H1 (cell line): ENCODE data around the gene ARHGEF16. TPM values are rescaled to one million over a fixed set of nuclear protein-coding genes. Genes with fewer than 3 reads are reported as not detected.

Experiments
- CTCF ChIA-PET: fragments of 300-600 bp; sonication (Branson Sonifier 250); formaldehyde crosslinking; loops from one replicate; lab custom pipeline; 2021; ENCODE audit not compliant: partially characterized antibody; lab: Charles Lee
- POLR2A ChIA-PET: fragments of 300-600 bp; sonication (Branson Sonifier 250); formaldehyde crosslinking; loops from one replicate; lab custom pipeline; 2021; ENCODE audit warnings: inconsistent platforms; ENCODE audit not compliant: partially characterized antibody; lab: Charles Lee
- DNase-seq, 2 experiments: peaks; one replicate each; pipeline versions ENCODE4 v3.0.0 to v3.0.0-alpha.2; 2010 to 2022; ENCODE audit warnings: low spot score in 2 of 2, low read depth in 1 of 2, mixed read lengths in 1 of 2
- FAIRE-seq: peaks from 2 replicates; lab custom pipeline; 2011; peaks lifted over from hg19 to GRCh38; lab: Jason Lieb, UNC
- H2AFZ ChIP-seq: 2 replicates; pipeline ENCODE4 v1.8.1; 2012; ENCODE audit warnings: low read length, inconsistent platforms
- H2AK5ac ChIP-seq: 2 replicates; pipeline ENCODE4 v1.6.1; 2013; ENCODE audit warnings: low read depth, low read length
- H2BK120ac ChIP-seq: replicated peaks from 2 replicates; pipeline ENCODE3; 2013; ENCODE audit warnings: low read depth, low read length, inconsistent platforms
- H2BK12ac ChIP-seq: 2 replicates; pipeline ENCODE4 v1.6.1; 2013; ENCODE audit warnings: low read depth, low read length
- H2BK15ac ChIP-seq: 2 replicates; pipeline ENCODE4 v1.6.1; 2013; ENCODE audit warnings: low read length
- H2BK20ac ChIP-seq: 2 replicates; pipeline ENCODE4 v1.6.1; 2013; ENCODE audit warnings: low read length
- H2BK5ac ChIP-seq: 2 replicates; pipeline ENCODE4 v1.6.1; 2013; ENCODE audit warnings: low read depth, low read length
- H3K14ac ChIP-seq: 2 replicates; pipeline ENCODE4 v1.6.1; 2013; ENCODE audit warnings: inconsistent platforms; ENCODE audit not compliant: insufficient read length
- H3K18ac ChIP-seq: 2 replicates; pipeline ENCODE4 v1.6.1; 2013; ENCODE audit warnings: low read length; ENCODE audit errors: extremely low read depth
- H3K23ac ChIP-seq: 2 replicates; pipeline ENCODE4 v1.6.1; 2013; ENCODE audit warnings: inconsistent platforms; ENCODE audit not compliant: insufficient read length
- H3K23me2 ChIP-seq: 2 replicates; pipeline ENCODE4 v1.6.1; 2013; ENCODE audit warnings: low read depth, low read length
- H3K27ac ChIP-seq: 2 replicates; pipeline ENCODE4 v1.6.1; 2011; ENCODE audit warnings: low read depth, low read length, inconsistent platforms
- H3K27me3 ChIP-seq, 4 experiments: replicated peaks in 1 of 4; 1 replicate in 1 of 4; 2 replicates in 3 of 4; pipeline versions ENCODE4 v1.6.1 to v1.8.1; 2011 to 2013; ENCODE audit warnings: low read length in 3 of 4, mild to moderate bottlenecking in 3 of 4, inconsistent platforms in 2 of 4, mixed read lengths in 2 of 4, moderate library complexity in 1 of 4; ENCODE audit not compliant: control insufficient read depth in 3 of 4, insufficient read depth in 3 of 4; ENCODE audit errors: extremely low read depth in 1 of 4
- H3K36me3 ChIP-seq, 4 experiments: 2 replicates each; pipeline versions ENCODE4 v1.6.1 to v1.8.1; 2011 to 2013; ENCODE audit warnings: mild to moderate bottlenecking in 4 of 4, low read length in 3 of 4, moderate library complexity in 2 of 4, control low read depth in 1 of 4, inconsistent platforms in 1 of 4; ENCODE audit not compliant: insufficient read depth in 4 of 4, control insufficient read depth in 2 of 4
- H3K4ac ChIP-seq: replicated peaks from 2 replicates; pipeline ENCODE3; 2013; ENCODE audit warnings: low read length, low read depth, mixed read lengths, inconsistent platforms; ENCODE audit not compliant: insufficient read length
- H3K4me1 ChIP-seq, 4 experiments: replicated peaks in 1 of 4; 1 replicate in 1 of 4; 2 replicates in 3 of 4; pipeline versions ENCODE4 v1.6.1 to v1.8.1; 2011 to 2013; ENCODE audit warnings: low read length in 3 of 4, inconsistent platforms in 2 of 4, mixed read lengths in 1 of 4; ENCODE audit not compliant: insufficient read depth in 4 of 4, control insufficient read depth in 3 of 4
- H3K4me2 ChIP-seq, 2 experiments: 2 replicates each; pipeline versions ENCODE4 v1.6.1 to v1.8.1; 2011 to 2013; ENCODE audit warnings: low read depth in 2 of 2, low read length in 2 of 2, control low read depth in 1 of 2, inconsistent platforms in 1 of 2, mild to moderate bottlenecking in 1 of 2; ENCODE audit not compliant: insufficient read depth in 1 of 2
- H3K4me3 ChIP-seq, 4 experiments: fragments of 200-600, 300-600 bp in 1 of 4; sonication (generic), shearing (Covaris generic), sonication (Bioruptor Twin) in 1 of 4; 2 replicates each; pipeline versions ENCODE4 v1.5.1 to v1.8.1; 2011 to 2016; ENCODE audit warnings: low read length in 4 of 4, low read depth in 3 of 4, control low read depth in 2 of 4, inconsistent platforms in 2 of 4, mild to moderate bottlenecking in 2 of 4, mixed read lengths in 1 of 4, moderate library complexity in 1 of 4; ENCODE audit not compliant: insufficient read depth in 2 of 4; ENCODE audit errors: extremely low read depth in 1 of 4
- H3K56ac ChIP-seq: replicated peaks from 2 replicates; pipeline ENCODE3; 2013; ENCODE audit warnings: low read depth, mild to moderate bottlenecking, mixed read lengths, low read length, inconsistent platforms; ENCODE audit not compliant: insufficient read length
- H3K79me1 ChIP-seq: 2 replicates; pipeline ENCODE4 v1.6.1; 2013; ENCODE audit warnings: low read depth, low read length, control low read depth
- H3K79me2 ChIP-seq, 2 experiments: 2 replicates each; pipeline versions ENCODE4 v1.6.1 to v1.8.1; 2012 to 2013; ENCODE audit warnings: low read length in 2 of 2, mild to moderate bottlenecking in 2 of 2, inconsistent platforms in 1 of 2; ENCODE audit not compliant: insufficient read depth in 2 of 2, control insufficient read depth in 1 of 2
- H3K9ac ChIP-seq, 4 experiments: replicated peaks in 1 of 4; 1 replicate in 1 of 4; 2 replicates in 3 of 4; pipeline versions ENCODE4 v1.6.1 to v1.8.1; 2011 to 2013; ENCODE audit warnings: low read depth in 3 of 4, low read length in 3 of 4, control low read depth in 2 of 4, mild to moderate bottlenecking in 2 of 4, moderate library complexity in 2 of 4, inconsistent platforms in 1 of 4; ENCODE audit errors: extremely low read depth in 1 of 4
- H3K9me3 ChIP-seq, 2 experiments: 2 replicates each; pipeline versions ENCODE4 v1.6.1 to v1.8.1; 2012 to 2013; ENCODE audit warnings: mild to moderate bottlenecking in 2 of 2, moderate library complexity in 2 of 2, control low read depth in 1 of 2, inconsistent platforms in 1 of 2, low read depth in 1 of 2, low read length in 1 of 2, mixed read lengths in 1 of 2; ENCODE audit not compliant: insufficient read depth in 2 of 2
- H4K20me1 ChIP-seq, 2 experiments: replicated peaks in 1 of 2; 2 replicates each; pipeline versions ENCODE3 to v1.8.1; 2011 to 2013; ENCODE audit warnings: inconsistent platforms in 2 of 2, low read length in 2 of 2, mild to moderate bottlenecking in 1 of 2; ENCODE audit not compliant: insufficient read depth in 2 of 2, control insufficient read depth in 1 of 2
- H4K5ac ChIP-seq: 2 replicates; pipeline ENCODE4 v1.6.1; 2013; ENCODE audit warnings: low read length, low read depth, mixed read lengths, inconsistent platforms; ENCODE audit not compliant: insufficient read length
- H4K8ac ChIP-seq: 2 replicates; pipeline ENCODE4 v1.8.0; 2013; ENCODE audit warnings: mild to moderate bottlenecking, moderate library complexity, low read length, inconsistent platforms; ENCODE audit not compliant: insufficient read depth; ENCODE audit errors: extremely low read depth
- H4K91ac ChIP-seq: replicated peaks from 2 replicates; pipeline ENCODE3; 2013; ENCODE audit warnings: low read length, mixed read lengths, inconsistent platforms; ENCODE audit not compliant: insufficient read length
- ATF2 ChIP-seq: IDR thresholded peaks from 2 replicates; pipeline ENCODE4 v1.6.1; 2012; ENCODE audit warnings: low read length, inconsistent platforms
- BACH1 ChIP-seq: IDR thresholded peaks from 2 replicates; pipeline ENCODE4 v1.6.1; 2012; ENCODE audit warnings: low read length, improper control_type of control experiment
- CEBPB ChIP-seq: IDR thresholded peaks from 2 replicates; pipeline ENCODE4 v1.6.1; 2012; ENCODE audit warnings: low read depth, low read length
- FOSL1 ChIP-seq: IDR thresholded peaks from 2 replicates; pipeline ENCODE4 v1.6.1; 2011; ENCODE audit warnings: mild to moderate bottlenecking, low read depth, low read length, moderate library complexity; ENCODE audit not compliant: insufficient read depth
- HDAC6 ChIP-seq: IDR thresholded peaks from one replicate; pipeline ENCODE4 v1.7.1; 2012; ENCODE audit warnings: low read depth, mild to moderate bottlenecking, inconsistent platforms, low read length, moderate library complexity
- JUND ChIP-seq: IDR thresholded peaks from 2 replicates; pipeline ENCODE4 v1.6.1; 2011; ENCODE audit warnings: mild to moderate bottlenecking, improper control_type of control experiment, low read length
- NANOG ChIP-seq: IDR thresholded peaks from 2 replicates; pipeline ENCODE4 v1.6.1; 2011; ENCODE audit warnings: low read length, low read depth, mild to moderate bottlenecking, inconsistent platforms; ENCODE audit not compliant: insufficient read depth, poor library complexity, severe bottlenecking
- RNF2 ChIP-seq: fragments of 200-900, 300-1000 bp; sonication (generic); IDR thresholded peaks from 2 replicates; pipeline ENCODE4 v1.7.1; 2016; ENCODE audit warnings: borderline replicate concordance, low read depth, mild to moderate bottlenecking, antibody characterized with exemption, low read length; ENCODE audit not compliant: poor library complexity, severe bottlenecking; ENCODE audit errors: missing control alignments
- SP2 ChIP-seq: IDR thresholded peaks from 2 replicates; pipeline ENCODE4 v1.6.1; 2012; ENCODE audit warnings: mild to moderate bottlenecking, low read length, inconsistent platforms
- TEAD4 ChIP-seq: IDR thresholded peaks from 2 replicates; pipeline ENCODE4 v1.6.1; 2012; ENCODE audit warnings: low read depth, low read length, inconsistent platforms, mixed read lengths
- YY1 ChIP-seq: IDR thresholded peaks from 2 replicates; pipeline ENCODE4 v1.6.1; 2011; ENCODE audit warnings: low read depth, mild to moderate bottlenecking, low read length
- ZNF274 ChIP-seq: IDR thresholded peaks from 2 replicates; pipeline ENCODE4 v1.7.0; 2012; ENCODE audit warnings: low read length, borderline replicate concordance; ENCODE audit errors: extremely low read depth
- WGBS, 2 experiments: shearing (Covaris generic) in 1 of 2; methylation state at CpG; one replicate each; pipeline versions ENCODE4 v1.1.6 to v1.1.7; 2013 to 2015; ENCODE audit warnings: low lambda C conversion rate in 2 of 2, mixed read lengths in 2 of 2, inconsistent platforms in 1 of 2, low coverage in 1 of 2, missing lambda C conversion rate in 1 of 2; ENCODE audit not compliant: insufficient replicate concordance in 2 of 2, insufficient coverage in 1 of 2, insufficient read length in 1 of 2; ENCODE audit errors: extremely low coverage in 1 of 2, missing lambda C conversion rate in 1 of 2; 5-methylcytosine and 5-hydroxymethylcytosine counted together
- polyA plus RNA-seq, 7 experiments: library from polyadenylated mRNA; depleted of rRNA in 3 of 7; stranded (reverse) in 5 of 7; unstranded in 2 of 7; fragments of >200 nt in 5 of 7; fragments of 200-250 nt in 2 of 7; gene quantifications; 1 replicate in 5 of 7; 2 replicates in 1 of 7; 4 replicates in 1 of 7; pipeline versions ENCODE4 v1.2.1 to v1.2.3, GENCODE V29; 2011 to 2013; ENCODE audit warnings: missing spikeins in 2 of 7, mixed read lengths in 2 of 7
- total RNA-seq: library from RNA; stranded (reverse); fragmentation: NEBNext Ultra II Directional; extraction: Animal tissue kit (Norgen Biotek cat#: 25700); gene quantifications from 2 replicates; pipeline ENCODE4 v1.2.1, GENCODE V29; 2021

ARHGEF16 gene
- total and polyA plus RNA-seq, 2 of the 8 experiments (the other 6 are each of a cell fraction or from before 2014, with no cell fraction given): 18.3 to 20.7 TPM

- Histone ChIP-seq H3K27ac (no peak overlapping the region), H4K5ac (no peak overlapping the region), H3K56ac (no peak overlapping the region), H3K23me2 (no peaks in the 10 kb centered on the region), H3K23ac (no peak overlapping the region), H3K36me3 (no peaks in the 10 kb centered on the region), H4K91ac (no peak overlapping the region), H3K9me3 (no peaks in the 10 kb centered on the region), H2BK5ac (no peak overlapping the region), H2BK120ac (no peak overlapping the region), H3K79me2 (no peaks in the 10 kb centered on the region), H3K14ac (no peak overlapping the region), H2AK5ac (no peak overlapping the region), H2AFZ (no peak overlapping the region), H2BK20ac (no peak overlapping the region), H3K4me2 (no peak overlapping the region), H4K8ac (peak overlapping the region; percentile 42; the same call in 1 of the 2 replicates), H3K4ac (no peak overlapping the region), H3K18ac (no peak overlapping the region), H2BK15ac (no peak overlapping the region), H4K20me1 (peaks cover 0 to 3% of the 10 kb centered on the region in 2 experiments), H3K79me1 (no peaks in the 10 kb centered on the region), H3K9ac (no peak overlapping the region), H3K4me1 (peaks cover 0 to 8% (median 2%) of the 10 kb centered on the region in 4 experiments; a peak in 3 of 7 replicates), H3K27me3 (0 out of 7 replicates have a peak, but pooled peaks cover 0 to 2% (median under 1%) of the 10 kb centered on the region in 4 experiments), H2BK12ac (no peak overlapping the region), H3K4me3 (no peak overlapping the region)
- no peak for FAIRE-seq
- POLR2A ChIA-PET: no interaction called here
- no peak for DNase-seq
- 93% methylated on average over 11 of the region's 11 CpGs; no CpG with 5 or more reads in 1 of the 2 experiments for WGBS, 2 experiments
- CTCF ChIA-PET: interaction anchor here (1.2 kb wide), 1 partner anchor 9 kb away, joined by 4 read pairs; no protein-coding TSS in a partner anchor
- TF ChIP-seq HDAC6: no peak
- TF ChIP-seq RNF2: no peak
- no peak for TF ChIP-seq ATF2
- TF ChIP-seq BACH1: no peak
- TF ChIP-seq ZNF274: no peak
- TF ChIP-seq FOSL1: no peak
- TF ChIP-seq YY1: no peak
- no peak for TF ChIP-seq SP2
- TF ChIP-seq JUND: no peak
- no peak for TF ChIP-seq NANOG
- TF ChIP-seq CEBPB: no peak
- no peak for TF ChIP-seq TEAD4
These were observed 18.0 kb upstream of the ARHGEF16 start for GRCh38 chr1:3436451-3436850.
